Epithelial cell of prostate (primary cell): Measurements from ENCODE around the gene OR11G2.
"Not testable (repeated sequence)": the region's sequence is repeated elsewhere in the genome, so short reads cannot be mapped to it uniquely, and the experiment has no call there.

Source experiments
- DNase-seq: peaks from one replicate; pipeline ENCODE4 v3.0.0-alpha.2; 2011; ENCODE audit warnings: low read depth, low spot score
- H3K27ac ChIP-seq: fragments of 450-650 bp; 2 replicates; pipeline ENCODE4 v1.5.1; 2017; ENCODE audit warnings: mild to moderate bottlenecking

The OR11G2 gene

GRCh38 chr14:20190596-20190995 is at the start of gene OR11G2:
TSS of gene OR11G2 (plus strand) at chr14:20190896. CDS start at chr14:20197438, 6,542 bp downstream.
- DNase-seq, result no peak
- no peak within 1 kb of the TSS for H3K27ac ChIP-seq

- no peak overlapping the region for H3K27ac ChIP-seq
- DNase-seq, result no peak
Observed at GRCh38 chr14:20143911-20144310, 46.8 kb upstream of the OR11G2 start.

- no peak for DNase-seq
- H3K27ac ChIP-seq, result no peak overlapping the region
Observed at GRCh38 chr14:20144820-20145219, 45.9 kb upstream of the OR11G2 start.

- H3K27ac ChIP-seq, result no peak overlapping the region
Observed at GRCh38 chr14:20164462-20164861, 26.2 kb upstream of the OR11G2 start.

GRCh38 chr14:20167091-20167490 is 23.6 kb upstream of the OR11G2 start:
- no peak for DNase-seq
- no peak overlapping the region for H3K27ac ChIP-seq

More at GRCh38 chr14:20164462-20164861, 26.2 kb upstream of the OR11G2 start:
- no peak for DNase-seq

- DNase-seq, result peak; percentile 14
- H3K27ac ChIP-seq, result not testable (repeated sequence)
Observed at GRCh38 chr14:20169852-20170251, 20.8 kb upstream of the OR11G2 start.

- not testable (repeated sequence) for DNase-seq, H3K27ac ChIP-seq
Observed at GRCh38 chr14:20174205-20174604, 16.5 kb upstream of the OR11G2 start.

GRCh38 chr14:20176330-20176729 is 14.4 kb upstream of the OR11G2 start:
- H3K27ac ChIP-seq, result no peak overlapping the region
- DNase-seq, result no peak

GRCh38 chr14:20177433-20177974 is 13.2 kb upstream of the OR11G2 start:
- H3K27ac ChIP-seq, result no peak overlapping the region
- no peak for DNase-seq

GRCh38 chr14:20179218-20179617 is 11.5 kb upstream of the OR11G2 start:
- no peak for DNase-seq
- no peak overlapping the region for H3K27ac ChIP-seq

- DNase-seq, result no peak
- no peak overlapping the region for H3K27ac ChIP-seq
Observed at GRCh38 chr14:20179880-20180279, 10.8 kb upstream of the OR11G2 start.

- no peak for DNase-seq
- no peak overlapping the region for H3K27ac ChIP-seq
Observed at GRCh38 chr14:20180486-20180885, 10.2 kb upstream of the OR11G2 start.

GRCh38 chr14:20184181-20184580 is 6.5 kb upstream of the OR11G2 start:
- H3K27ac ChIP-seq, result no peak overlapping the region
- DNase-seq, result no peak

- no peak for DNase-seq
- no peak overlapping the region for H3K27ac ChIP-seq
Observed at GRCh38 chr14:20191396-20191795, 700 bp downstream of the OR11G2 start.

GRCh38 chr14:20194101-20194500 is 3.4 kb downstream of the OR11G2 start:
- H3K27ac ChIP-seq, result no peak overlapping the region
- DNase-seq, result no peak

- H3K27ac ChIP-seq, DNase-seq: not testable (repeated sequence)
Observed at GRCh38 chr14:20195170-20195569, 4.5 kb downstream of the OR11G2 start.

GRCh38 chr14:20195911-20196310 is 5.2 kb downstream of the OR11G2 start:
- no peak for DNase-seq
- H3K27ac ChIP-seq, result no peak overlapping the region

- no peak overlapping the region for H3K27ac ChIP-seq
- DNase-seq, result no peak
Observed at GRCh38 chr14:20197459-20197858, 6.8 kb downstream of the OR11G2 start.

GRCh38 chr14:20198991-20199390 is 8.3 kb downstream of the OR11G2 start:
- no peak overlapping the region for H3K27ac ChIP-seq
- no peak for DNase-seq

GRCh38 chr14:20204721-20205120 is 14.0 kb downstream of the OR11G2 start:
- H3K27ac ChIP-seq, result no peak overlapping the region
- DNase-seq, result no peak

- H3K27ac ChIP-seq, result no peak overlapping the region
- DNase-seq, result no peak
Observed at GRCh38 chr14:20209595-20209994, 18.9 kb downstream of the OR11G2 start.

GRCh38 chr14:20212406-20212805 is 21.7 kb downstream of the OR11G2 start:
- H3K27ac ChIP-seq, DNase-seq: not testable (repeated sequence)

GRCh38 chr14:20215196-20215595 is 24.5 kb downstream of the OR11G2 start:
- DNase-seq, result no peak
- no peak overlapping the region for H3K27ac ChIP-seq
